GM12801 (cell line): ENCODE measurements around the gene HIPK3.

Experiments used
- TF ChIP-seq, protein P1 (sequence below): IDR thresholded peaks from one replicate; pipeline ENCODE4 v1.5.1; 2011; ENCODE audit warnings: control low read depth; ENCODE audit not compliant: insufficient read length; ENCODE audit errors: extremely low read depth

The HIPK3 gene

GRCh38 chr11:33315822-33316221 lies 58.6 kb downstream of the HIPK3 start:
- TF ChIP-seq, protein P1, sequence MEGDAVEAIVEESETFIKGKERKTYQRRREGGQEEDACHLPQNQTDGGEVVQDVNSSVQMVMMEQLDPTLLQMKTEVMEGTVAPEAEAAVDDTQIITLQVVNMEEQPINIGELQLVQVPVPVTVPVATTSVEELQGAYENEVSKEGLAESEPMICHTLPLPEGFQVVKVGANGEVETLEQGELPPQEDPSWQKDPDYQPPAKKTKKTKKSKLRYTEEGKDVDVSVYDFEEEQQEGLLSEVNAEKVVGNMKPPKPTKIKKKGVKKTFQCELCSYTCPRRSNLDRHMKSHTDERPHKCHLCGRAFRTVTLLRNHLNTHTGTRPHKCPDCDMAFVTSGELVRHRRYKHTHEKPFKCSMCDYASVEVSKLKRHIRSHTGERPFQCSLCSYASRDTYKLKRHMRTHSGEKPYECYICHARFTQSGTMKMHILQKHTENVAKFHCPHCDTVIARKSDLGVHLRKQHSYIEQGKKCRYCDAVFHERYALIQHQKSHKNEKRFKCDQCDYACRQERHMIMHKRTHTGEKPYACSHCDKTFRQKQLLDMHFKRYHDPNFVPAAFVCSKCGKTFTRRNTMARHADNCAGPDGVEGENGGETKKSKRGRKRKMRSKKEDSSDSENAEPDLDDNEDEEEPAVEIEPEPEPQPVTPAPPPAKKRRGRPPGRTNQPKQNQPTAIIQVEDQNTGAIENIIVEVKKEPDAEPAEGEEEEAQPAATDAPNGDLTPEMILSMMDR, result no peak

DNA sequence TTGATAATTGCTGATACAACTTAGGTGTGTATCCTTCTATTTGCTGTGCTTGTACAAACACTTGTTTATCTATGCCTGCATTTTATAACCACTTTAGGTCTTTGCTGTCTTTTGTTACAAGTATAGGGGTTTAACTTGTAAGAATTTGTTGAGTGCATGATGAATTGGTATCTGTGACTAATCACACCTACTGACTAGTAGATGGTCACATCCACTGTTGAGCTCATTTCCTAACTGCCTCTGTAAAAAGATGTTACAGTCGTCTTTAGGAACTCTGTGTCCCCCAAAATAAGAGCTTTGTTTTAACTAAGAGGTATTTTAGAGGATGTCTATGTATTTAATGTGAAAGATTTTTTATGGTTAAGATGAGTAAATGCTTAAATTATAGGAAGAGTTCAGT lies 60.5 kb downstream of the HIPK3 start:
- TF ChIP-seq, protein P1, result no peak

DNA sequence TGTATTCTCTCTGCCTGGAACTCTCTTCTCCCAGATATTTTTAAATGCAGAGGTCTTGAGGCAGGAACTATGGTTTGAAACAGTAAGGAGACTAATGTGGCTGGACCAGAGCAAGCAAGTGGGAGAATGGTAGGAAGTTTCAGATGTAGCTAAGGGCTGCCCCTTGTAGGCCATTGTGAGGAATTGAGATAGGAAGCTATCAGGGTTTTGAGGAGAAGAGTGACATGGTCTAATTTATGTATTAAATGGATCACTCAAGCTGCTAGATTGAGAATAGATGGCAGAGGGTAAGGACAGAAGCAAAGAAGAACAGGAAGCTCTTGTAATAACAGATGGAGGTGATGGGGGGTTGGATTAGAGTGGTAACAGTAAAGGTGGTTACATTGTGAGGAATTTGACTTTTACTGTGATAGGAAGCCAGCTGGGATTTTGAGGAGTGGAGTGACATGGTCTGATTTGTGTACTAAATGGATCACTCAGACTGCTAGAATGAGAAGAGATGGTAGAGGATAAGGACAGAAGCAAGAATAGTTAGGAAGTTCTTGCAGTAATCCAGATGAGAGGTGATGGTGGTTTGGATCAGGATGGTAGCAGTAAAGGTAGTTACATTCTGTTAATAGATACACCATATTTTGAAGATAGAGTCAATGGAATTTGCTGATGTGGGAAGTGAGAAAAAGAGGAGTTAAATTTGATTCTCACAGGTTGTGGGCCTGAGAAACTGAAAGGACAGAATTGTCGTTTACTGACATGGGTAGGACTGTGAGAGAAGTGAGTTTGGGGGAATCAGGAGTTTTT lies 63.0 kb downstream of the HIPK3 start:
- TF ChIP-seq, protein P1, result no peak

DNA sequence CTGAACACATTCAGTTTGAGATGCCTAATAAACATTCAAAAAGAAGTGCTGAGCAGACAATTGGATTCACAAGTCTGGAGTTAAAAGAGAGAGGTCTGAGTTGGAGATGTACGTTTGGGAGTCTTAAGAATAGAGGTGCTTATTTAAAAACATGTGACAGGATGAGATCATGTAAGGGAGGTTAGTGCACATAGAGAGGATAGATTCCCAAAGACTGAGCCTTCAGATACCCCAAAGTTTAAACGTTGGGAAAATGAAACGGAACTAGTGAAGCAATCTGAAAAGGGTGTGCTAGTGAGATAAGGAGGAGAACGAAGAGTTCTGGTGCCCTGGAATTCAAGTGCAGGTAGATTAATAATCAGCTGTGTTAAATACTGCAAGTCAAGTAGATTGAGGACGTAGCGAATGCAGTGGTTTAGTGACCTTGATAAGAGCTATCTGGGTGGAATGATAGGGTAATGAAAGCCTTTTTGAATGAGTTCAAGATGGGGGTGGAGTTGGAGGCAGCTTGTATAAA lies 63.7 kb downstream of the HIPK3 start:
- TF ChIP-seq, protein P1, result no peak

DNA sequence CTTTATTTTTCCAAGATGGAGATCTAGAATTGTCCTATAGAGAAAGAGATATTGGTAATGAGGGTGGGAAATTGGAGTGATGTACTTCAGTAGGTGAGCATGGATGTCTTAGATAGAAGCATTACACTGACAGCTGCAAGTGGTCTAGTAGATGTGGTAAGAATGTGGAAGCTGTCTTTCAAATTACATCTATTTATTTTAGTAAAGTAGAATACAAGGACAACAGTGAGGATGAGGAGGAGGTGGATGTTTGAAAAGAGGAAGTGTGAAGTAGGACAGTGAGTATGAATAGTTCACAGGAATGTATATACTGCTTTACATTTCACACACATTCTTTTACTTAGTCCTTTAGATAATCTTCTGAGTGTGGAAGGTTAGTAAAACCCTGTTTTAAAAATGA lies 64.2 kb downstream of the HIPK3 start:
- TF ChIP-seq, protein P1, result no peak

DNA sequence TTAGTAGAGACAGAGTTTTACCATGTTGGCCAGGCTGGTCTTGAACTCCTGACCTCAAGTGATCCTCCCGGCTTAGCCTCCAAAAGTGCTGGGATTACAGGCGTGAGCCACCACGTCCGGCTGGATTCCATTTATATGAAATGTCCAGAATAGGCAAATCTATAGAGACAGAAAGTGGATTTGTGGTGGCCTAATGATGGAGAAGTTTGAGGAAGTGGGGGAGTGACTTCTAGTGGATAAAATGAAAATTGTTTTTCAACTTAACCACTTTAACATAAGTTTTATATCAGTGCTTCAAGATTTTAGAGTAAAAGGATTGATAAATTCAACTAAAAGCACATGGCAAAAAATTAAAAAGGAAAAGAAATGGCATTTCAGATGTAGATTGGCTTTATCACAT lies 66.2 kb downstream of the HIPK3 start:
- TF ChIP-seq, protein P1, result no peak

DNA sequence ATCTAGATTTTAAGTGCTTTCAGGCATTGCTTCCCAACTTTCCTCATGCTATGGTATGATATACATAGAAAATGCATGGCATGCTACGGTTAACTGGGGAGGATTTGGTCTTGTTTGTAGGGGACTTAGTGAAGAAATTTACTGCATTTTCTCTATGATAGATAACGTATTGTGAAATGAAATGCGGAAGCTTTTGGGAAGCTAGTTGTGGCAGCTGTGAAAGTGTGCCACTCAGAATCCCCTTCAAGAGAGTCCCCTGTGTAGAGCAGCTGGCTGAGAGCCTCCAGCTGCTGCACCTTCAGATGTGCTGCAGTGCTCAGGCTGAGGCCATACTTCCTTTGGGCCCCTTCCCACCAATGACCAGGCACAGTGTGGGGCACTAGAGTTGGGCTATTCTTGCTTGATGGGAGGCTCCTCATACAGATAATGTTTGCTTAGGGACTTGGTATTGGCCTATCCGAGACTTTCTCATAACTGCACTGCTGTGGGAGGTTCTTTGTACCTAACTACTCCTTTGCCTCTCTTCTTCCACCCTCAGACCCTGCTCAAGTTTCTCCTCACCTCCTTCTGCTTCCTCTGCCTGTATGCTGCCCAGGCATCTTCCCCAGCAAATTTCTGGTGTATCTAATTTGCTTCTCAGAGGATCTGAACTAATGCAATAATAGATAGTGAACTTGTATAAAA lies 67.3 kb downstream of the HIPK3 start:
- TF ChIP-seq, protein P1, result no peak
